GM19035 (cell line): ENCODE measurements around the gene RGS13.

Experiments
- ATAC-seq: cut with Tn5 transposase; IDR thresholded peaks from one replicate; pipeline ENCODE4 v1.9.1; 2021; ENCODE audit not compliant: unreplicated experiment

The RGS13 gene, protein sequence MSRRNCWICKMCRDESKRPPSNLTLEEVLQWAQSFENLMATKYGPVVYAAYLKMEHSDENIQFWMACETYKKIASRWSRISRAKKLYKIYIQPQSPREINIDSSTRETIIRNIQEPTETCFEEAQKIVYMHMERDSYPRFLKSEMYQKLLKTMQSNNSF

DNA sequence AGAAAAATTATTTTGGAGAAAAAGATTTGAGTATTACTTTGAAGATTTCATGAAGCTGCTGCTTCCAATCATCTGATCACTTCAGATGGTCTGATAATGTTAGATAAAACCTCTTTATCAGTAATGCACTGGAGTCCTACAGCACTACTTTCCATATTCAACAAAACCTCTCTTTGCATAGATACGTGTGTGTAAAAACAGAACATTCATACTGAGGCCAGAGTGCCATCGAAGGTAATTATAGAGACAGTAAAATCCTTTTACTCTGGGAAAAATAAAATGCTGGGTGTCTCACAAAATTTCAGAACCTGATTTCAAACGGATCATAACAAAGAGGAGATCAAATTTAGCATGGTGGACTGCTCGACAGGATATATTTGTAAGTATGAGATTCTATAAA lies at the start of gene RGS13:
Gene RGS13 (plus strand): TSS at position 209 of the 400 bp plus-strand sequence. CDS start 8,188 bp downstream, outside the sequence.
- no peak for ATAC-seq

- ATAC-seq, result no peak
These were observed 48.3 kb upstream of the RGS13 start for GRCh38 chr1:192587386-192588266.

GRCh38 chr1:192588546-192588945 lies 47.4 kb upstream of the RGS13 start:
- ATAC-seq, result no peak

GRCh38 chr1:192589813-192590212 lies 46.1 kb upstream of the RGS13 start:
- ATAC-seq, result no peak

DNA sequence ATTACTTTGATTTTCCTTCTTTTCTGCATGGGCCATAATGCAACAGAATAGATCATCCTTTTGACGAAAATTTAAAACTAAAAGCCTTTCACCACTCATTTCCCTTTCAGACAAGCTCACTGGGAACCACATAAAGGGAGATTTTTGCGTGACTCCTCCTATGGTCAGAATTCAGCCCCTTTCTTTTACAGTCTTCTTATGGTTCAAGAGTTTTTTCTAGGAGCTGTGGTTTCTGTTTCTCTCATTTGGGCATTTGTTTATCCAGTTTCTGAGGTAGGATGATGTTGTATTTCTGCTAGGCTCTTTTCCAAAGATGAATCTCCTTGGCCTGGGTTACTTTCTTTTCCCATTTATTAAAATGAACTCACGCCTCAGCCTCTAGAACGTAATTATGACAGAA lies 43.4 kb upstream of the RGS13 start:
- ATAC-seq, result no peak

- no peak for ATAC-seq
These were observed 42.8 kb upstream of the RGS13 start for GRCh38 chr1:192592981-192593708.

GRCh38 chr1:192595299-192595698 lies 40.6 kb upstream of the RGS13 start:
- ATAC-seq, result no peak

- ATAC-seq, result no peak
These were observed 37.4 kb upstream of the RGS13 start for GRCh38 chr1:192598589-192598988.

GRCh38 chr1:192600275-192600674 lies 35.7 kb upstream of the RGS13 start:
- no peak for ATAC-seq

GRCh38 chr1:192601143-192601542 lies 34.8 kb upstream of the RGS13 start:
- peak; percentile 41 for ATAC-seq

GRCh38 chr1:192601567-192601966 lies 34.4 kb upstream of the RGS13 start:
- ATAC-seq, result no peak

- no peak for ATAC-seq
These were observed 33.2 kb upstream of the RGS13 start for GRCh38 chr1:192602757-192603156.

- ATAC-seq, result no peak
These were observed 32.6 kb upstream of the RGS13 start for GRCh38 chr1:192603218-192603787.

DNA sequence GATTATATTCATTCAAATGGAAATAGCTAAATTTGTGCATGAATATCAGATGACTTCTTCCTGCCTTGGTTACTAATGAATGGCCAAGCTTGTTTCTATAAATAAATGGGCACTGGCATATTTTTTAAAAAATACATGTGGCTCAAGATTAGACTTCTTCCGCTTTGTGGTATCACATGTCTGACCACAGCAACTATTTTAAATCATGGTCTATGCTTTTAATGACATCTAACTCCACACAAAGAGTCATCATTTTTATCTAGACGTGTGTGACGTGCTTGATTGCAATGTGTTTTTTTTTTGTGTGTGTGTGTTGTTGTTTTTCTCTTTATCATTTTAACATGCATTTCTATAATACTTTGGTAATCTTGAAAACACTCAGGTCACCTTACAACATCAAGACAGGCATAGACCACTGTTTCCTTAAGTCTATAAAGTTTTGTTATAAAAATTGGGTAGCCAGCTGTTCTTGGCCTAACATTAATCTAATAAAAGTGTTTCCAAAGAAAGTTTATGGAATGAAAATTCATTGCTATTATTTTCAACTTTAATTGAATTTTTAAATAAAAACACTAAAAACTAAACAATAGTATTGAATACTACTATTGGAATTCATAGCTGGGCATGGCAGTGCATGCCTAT lies 30.8 kb upstream of the RGS13 start:
- peak; percentile 35 for ATAC-seq

GRCh38 chr1:192608671-192609070 lies 27.3 kb upstream of the RGS13 start:
- no peak for ATAC-seq

- peak; percentile 98 for ATAC-seq
These were observed 26.6 kb upstream of the RGS13 start for GRCh38 chr1:192609110-192610079.

DNA sequence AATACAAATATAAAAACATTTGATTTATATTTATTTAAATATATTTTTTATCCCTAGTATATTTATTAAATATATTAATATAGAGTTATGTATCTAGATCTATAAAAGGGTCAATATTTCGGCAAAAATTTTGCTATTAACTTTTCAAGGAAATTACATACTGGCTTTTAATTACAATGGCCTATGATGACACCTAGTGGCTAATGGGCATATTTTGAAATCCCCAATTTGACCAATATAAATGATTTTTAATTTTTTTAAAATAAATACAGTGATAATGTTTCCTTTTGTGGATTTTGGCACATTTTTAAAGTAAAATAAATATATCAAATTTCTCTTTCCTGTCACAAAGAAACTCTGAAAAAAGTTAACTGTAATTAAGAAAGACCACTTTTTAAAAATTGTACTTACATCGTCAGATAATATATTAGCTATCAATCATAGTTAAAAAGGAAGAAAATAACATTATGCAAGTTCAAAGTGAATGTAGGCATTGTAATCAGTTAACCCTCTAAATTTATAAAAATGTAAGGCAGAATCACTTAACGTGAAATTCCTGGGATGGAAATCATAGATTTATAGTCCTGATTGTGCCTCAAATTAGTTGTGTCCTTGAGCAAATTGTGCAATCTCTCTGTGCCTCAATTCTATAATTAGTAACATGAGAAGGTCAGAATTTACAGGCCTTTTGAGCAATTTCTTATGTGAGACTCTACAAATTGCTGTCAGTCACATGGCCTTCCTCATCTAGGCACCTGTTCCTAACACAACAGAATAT lies 25.6 kb upstream of the RGS13 start:
- ATAC-seq, result no peak

DNA sequence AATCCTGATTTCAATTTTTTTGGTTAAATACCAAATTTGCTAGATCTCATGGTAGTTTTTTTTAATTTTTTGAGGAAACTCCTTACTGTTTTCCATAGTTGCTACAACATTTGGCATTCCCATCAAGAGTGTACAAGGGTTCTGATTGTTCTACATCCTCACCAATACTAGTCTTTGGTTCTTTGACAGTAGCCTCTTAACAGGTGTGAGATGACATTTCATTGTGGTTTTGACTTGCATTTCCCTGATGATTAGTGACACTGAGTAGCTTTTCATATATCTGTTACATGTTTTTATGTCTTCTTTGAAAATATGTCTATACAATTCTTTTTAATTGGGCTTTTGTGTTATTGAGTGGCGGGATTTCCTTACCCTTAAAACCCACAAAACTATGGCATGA lies 20.9 kb upstream of the RGS13 start:
- ATAC-seq, result peak; percentile 50

DNA sequence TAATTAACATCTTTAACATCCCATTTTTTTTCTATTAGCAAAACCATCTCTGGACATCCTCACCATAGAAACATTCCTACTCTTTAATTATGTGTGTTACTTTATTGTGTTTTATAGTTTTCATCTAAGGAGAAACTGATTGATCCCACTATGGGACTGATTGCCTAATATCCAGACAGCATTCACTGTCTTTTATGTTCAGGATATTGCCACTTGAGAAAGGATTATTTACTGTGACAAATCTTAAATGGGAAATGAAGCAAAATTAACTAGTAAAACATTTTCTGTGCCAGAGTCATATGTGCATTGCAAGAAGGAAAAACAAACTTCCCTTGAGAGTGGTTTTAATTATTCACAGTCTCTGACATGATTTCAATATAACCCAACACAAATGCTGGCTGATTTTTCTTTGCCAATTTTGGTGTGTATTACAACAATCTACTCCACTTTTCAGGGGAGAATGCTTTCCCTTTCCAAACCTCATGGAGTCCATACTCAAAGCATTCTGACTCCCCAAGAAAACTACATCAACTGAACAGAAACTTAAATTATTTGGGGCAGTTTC lies 15.8 kb upstream of the RGS13 start:
- no peak for ATAC-seq
